K562 (cell line): ENCODE results near the gene PSRC1. TPM values are rescaled to one million over a fixed set of nuclear protein-coding genes. Genes with fewer than 3 reads are reported as not detected.

Source experiments
- ATAC-seq: fragments of 200-7000 bp; cut with Tn5 transposase; 3 replicates; pipeline ENCODE4 v1.9.1; 2020; ENCODE audit warnings: moderate library complexity
- BruUV-seq: library from RNA; stranded (reverse); fragments of 400-500 nt; replicated peaks from 2 replicates; lab custom pipeline; 2021; lab: Mats Ljungman, UMichigan
- CTCF ChIA-PET: fragments of 300-600 bp; formaldehyde crosslinking; extraction: SDS; loops from one replicate; lab custom pipeline; 2021; ENCODE audit warnings: low intra/inter-chr PET ratio; lab: Yijun Ruan, JAX
- POLR2A ChIA-PET: fragments of 300-600, 350-650 bp; sonication (Branson Sonifier 250); formaldehyde crosslinking; extraction: SDS; loops from one replicate; lab custom pipeline; 2021; ENCODE audit warnings: antibody characterized with exemption, inconsistent platforms; lab: Yijun Ruan, JAX
- DNase-seq, 4 experiments: peaks; one replicate each; pipeline versions ENCODE4 v3.0.0 to v3.0.0-alpha.2; 2011 to 2018; ENCODE audit warnings: low spot score in 3 of 4, mixed read lengths in 3 of 4; ENCODE audit errors: extremely low read depth in 1 of 4
- FAIRE-seq: peaks from 2 replicates; lab custom pipeline; 2011; peaks lifted over from hg19 to GRCh38; lab: Jason Lieb, UNC
- H2AFZ ChIP-seq: 2 replicates; pipeline ENCODE4 v1.6.0; 2011; ENCODE audit warnings: low read depth, low read length, control low read depth, inconsistent platforms
- H3K27ac ChIP-seq: fragments of 200-600 bp; 3 replicates; pipeline ENCODE4 v1.8.0; 2011; ENCODE audit warnings: low read depth, mild to moderate bottlenecking, control low read depth, inconsistent platforms, low read length, moderate library complexity, mixed read lengths; ENCODE audit errors: extremely low read depth
- H3K27me3 ChIP-seq, 2 experiments: fragments of 300-600 bp in 1 of 2; 2 replicates in 1 of 2; 3 replicates in 1 of 2; pipeline versions ENCODE4 v1.6.0 to v1.8.0; 2011; ENCODE audit warnings: inconsistent platforms in 2 of 2, low read length in 2 of 2, mild to moderate bottlenecking in 1 of 2, mixed read lengths in 1 of 2, moderate library complexity in 1 of 2; ENCODE audit not compliant: control insufficient read depth in 2 of 2, insufficient read depth in 2 of 2
- H3K36me3 ChIP-seq: fragments of 300-600 bp; 3 replicates; pipeline ENCODE4 v1.8.0; 2011; ENCODE audit warnings: mild to moderate bottlenecking, low read length, inconsistent platforms; ENCODE audit not compliant: control insufficient read depth, insufficient read depth
- H3K4me1 ChIP-seq, 2 experiments: fragments of 200-600 bp in 1 of 2; replicated peaks in 1 of 2; 2 replicates in 1 of 2; 3 replicates in 1 of 2; pipeline versions ENCODE4 v1.5.1 to v1.8.0; 2011; ENCODE audit warnings: inconsistent platforms in 2 of 2, low read length in 2 of 2, mild to moderate bottlenecking in 1 of 2, mixed read lengths in 1 of 2, moderate library complexity in 1 of 2; ENCODE audit not compliant: control insufficient read depth in 2 of 2, insufficient read depth in 2 of 2
- H3K4me2 ChIP-seq: 2 replicates; pipeline ENCODE4 v1.6.1; 2011; ENCODE audit warnings: low read length, control low read depth, inconsistent platforms, mixed read lengths; ENCODE audit not compliant: insufficient read depth
- H3K4me3 ChIP-seq: fragments of 200-600 bp; sonication (generic), shearing (Covaris generic); 2 replicates; pipeline ENCODE4 v1.5.1; 2016; ENCODE audit warnings: control low read depth, inconsistent platforms
- H3K79me2 ChIP-seq: fragments of 200-600 bp; 3 replicates; pipeline ENCODE4 v1.8.0; 2011; ENCODE audit warnings: low read length, inconsistent platforms; ENCODE audit not compliant: control insufficient read depth, insufficient read depth
- H3K9ac ChIP-seq, 2 experiments: 2 replicates each; pipeline versions ENCODE4 v1.6.0 to v1.6.1; 2011; ENCODE audit warnings: low read depth in 2 of 2, low read length in 2 of 2, control low read depth in 1 of 2, inconsistent platforms in 1 of 2, mild to moderate bottlenecking in 1 of 2, mixed read lengths in 1 of 2; ENCODE audit not compliant: insufficient read depth in 1 of 2
- H3K9me1 ChIP-seq: one replicate; pipeline ENCODE4 v1.6.0; 2011; ENCODE audit warnings: inconsistent platforms, mild to moderate bottlenecking, low read length, moderate library complexity; ENCODE audit not compliant: control insufficient read depth, insufficient read depth
- H3K9me3 ChIP-seq: replicated peaks from 2 replicates; pipeline ENCODE4 v1.5.1; 2011; ENCODE audit warnings: low read depth, low read length, inconsistent platforms; ENCODE audit not compliant: control insufficient read depth, insufficient read depth
- H4K20me1 ChIP-seq: replicated peaks from 2 replicates; pipeline ENCODE4 v1.6.1; 2011; ENCODE audit warnings: low read length, inconsistent platforms, mixed read lengths; ENCODE audit not compliant: control insufficient read depth, insufficient read depth
- HDAC1 ChIP-seq, 2 experiments: fragments of 450-650 bp; IDR thresholded peaks; 2 replicates each; pipeline ENCODE4 v1.6.1; 2016 to 2017; ENCODE audit warnings: inconsistent platforms in 1 of 2, mild to moderate bottlenecking in 1 of 2, moderate library complexity in 1 of 2
- NRF1 ChIP-seq, 2 experiments: fragments of 450-650 bp; IDR thresholded peaks in 1 of 2; conservative IDR thresholded peaks in 1 of 2; 2 replicates each; pipeline ENCODE4 v1.6.1; 2014; ENCODE audit warnings: mild to moderate bottlenecking in 2 of 2
- POLR3A ChIP-seq: IDR thresholded peaks from 2 replicates; pipeline ENCODE4 v1.6.1; 2011; ENCODE audit warnings: borderline replicate concordance, mild to moderate bottlenecking, moderate library complexity; ENCODE audit not compliant: insufficient read length, insufficient read depth; ENCODE audit errors: extremely low read depth
- PRMT5 ChIP-seq: sonication (generic); formaldehyde crosslinking; IDR thresholded peaks from 2 replicates; pipeline ENCODE4 v1.5.0; 2020; ENCODE audit warnings: missing genetic modification reagents
- RBFOX2 ChIP-seq: fragments of 200-400 bp; formaldehyde crosslinking; IDR thresholded peaks from 2 replicates; pipeline ENCODE4 v1.6.1; 2017; ENCODE audit warnings: low read depth, mild to moderate bottlenecking, low read length, moderate library complexity
- SPI1 ChIP-seq: IDR thresholded peaks from 2 replicates; pipeline ENCODE4 v1.6.1; 2011; ENCODE audit warnings: low read depth, low read length, control low read depth, borderline replicate concordance
- ZEB2 ChIP-seq: fragments of 450-650 bp; IDR thresholded peaks from 2 replicates; pipeline ENCODE4 v1.6.1; 2016
- WGBS: fragments of 100-300 bp; shearing (Covaris generic); methylation state at CpG from one replicate; pipeline ENCODE4 v1.1.6; 2016; ENCODE audit warnings: low coverage, mixed read lengths; ENCODE audit not compliant: insufficient coverage; ENCODE audit errors: missing lambda C conversion rate; 5-methylcytosine and 5-hydroxymethylcytosine counted together
- in situ Hi-C: fragments of 300-500 bp; cut with MboI; formaldehyde crosslinking; loops from 4 replicates; pipeline ENCODE4 v1.15.0; 2018; ENCODE audit warnings: inconsistent platforms, mixed read lengths
- intact Hi-C: fragments of 100-400 bp; cut with micrococcal nuclease; formaldehyde crosslinking; loops from 2 replicates; pipeline ENCODE4 v1.14.2; 2022
- polyA plus RNA-seq, 8 experiments: library from polyadenylated mRNA; depleted of rRNA in 4 of 8; stranded (reverse) in 5 of 8; unstranded in 3 of 8; fragments of >200 nt; fragmentation: Nextera tagmentation in 2 of 8; fragmentation: Illumina TruSeq in 1 of 8; extraction: Ambion mirVana in 2 of 8; extraction: Trizol in 1 of 8; gene quantifications; 2 replicates each; pipeline versions ENCODE4 v1.2.1 to v1.2.3, GENCODE V29; 2011 to 2014; ENCODE audit warnings: inconsistent platforms in 1 of 8, missing spikeins in 1 of 8
- total RNA-seq, 7 experiments: library from RNA; depleted of rRNA in 6 of 7; stranded (reverse); fragments of >200 nt in 6 of 7; fragmentation: Illumina TruSeq in 2 of 7; extraction: Trizol in 2 of 7; gene quantifications; 2 replicates each; pipeline versions ENCODE4 v1.2.1 to v1.2.3, GENCODE V29; 2011 to 2021; ENCODE audit warnings: low replicate concordance in 1 of 7
- TF ChIP-seq, protein P1 (sequence below): fragments of 450-650 bp; formaldehyde crosslinking; IDR thresholded peaks from 2 replicates; pipeline ENCODE4 v1.4.0; 2020; ENCODE audit warnings: mild to moderate bottlenecking, mixed read lengths

Gene PSRC1
- total and polyA plus RNA-seq, 9 of the 15 experiments (the other 6 are each of a cell fraction or from before 2014, with no cell fraction given): 6.5 to 65.2 (median 39.3) TPM

DNA sequence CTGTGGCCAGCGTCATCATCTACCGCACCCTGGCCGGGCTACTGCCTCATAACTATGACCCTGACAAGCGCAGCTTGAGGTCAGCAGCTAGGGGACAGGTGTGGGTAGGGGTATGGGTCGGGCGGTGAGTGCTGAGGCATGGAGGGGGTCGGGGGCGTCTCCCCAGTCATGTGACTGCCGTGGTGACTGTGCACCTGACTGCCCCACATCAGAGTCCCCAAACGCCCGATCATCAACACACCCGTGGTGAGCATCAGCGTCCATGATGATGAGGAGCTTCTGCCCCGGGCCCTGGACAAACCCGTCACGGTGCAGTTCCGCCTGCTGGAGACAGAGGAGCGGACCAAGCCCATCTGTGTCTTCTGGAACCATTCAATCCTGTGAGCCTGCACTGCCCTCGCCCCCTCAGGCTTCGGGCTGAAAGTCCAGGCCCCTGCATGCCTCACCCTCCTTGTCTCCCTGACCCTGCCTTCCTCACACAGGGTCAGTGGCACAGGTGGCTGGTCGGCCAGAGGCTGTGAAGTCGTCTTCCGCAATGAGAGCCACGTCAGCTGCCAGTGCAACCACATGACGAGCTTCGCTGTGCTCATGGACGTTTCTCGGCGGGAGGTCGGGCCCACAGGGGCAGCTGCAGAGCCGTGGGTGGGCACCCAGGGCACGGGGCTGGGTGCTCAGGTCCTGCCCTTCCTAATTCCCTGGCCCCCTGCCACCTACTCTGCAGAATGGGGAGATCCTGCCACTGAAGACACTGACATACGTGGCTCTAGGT is 13.5 kb downstream of the PSRC1 start:
- peak overlapping the region in 1 of 2 experiments; percentile 23; a peak in 1 of 4 replicates for H3K9ac ChIP-seq
- H3K27ac ChIP-seq: no peak overlapping the region
- H3K4me3 ChIP-seq: no peak overlapping the region
- H3K4me2 ChIP-seq: no peak overlapping the region
- no peaks in the 10 kb centered on the region for H3K9me1 ChIP-seq
- intact Hi-C loops: loop anchor here (10.0 kb wide), 1 partner anchor 155 kb away; the partner anchor contains the start of gene ELAPOR1
- in situ Hi-C loops: no loop called here
- ChIA-PET POLR2A (interaction anchor here (0.6 to 1.4 kb wide), 6 partner anchors 13 to 396 kb away, joined by 3 to 5 read pairs (median 3); no protein-coding TSS in a partner anchor), CTCF (no interaction called here)
- 82% methylated on average over 33 of the region's 33 CpGs for WGBS
- no peak overlapping the region for H2AFZ ChIP-seq
- no TSS peak for BruUV-seq
- no peak for ATAC-seq
- H3K27me3 ChIP-seq: no peaks in the 10 kb centered on the region
- H3K4me1 ChIP-seq: peaks cover 6 to 45% of the 10 kb centered on the region in 2 experiments
- no peaks in the 10 kb centered on the region for H3K9me3 ChIP-seq
- FAIRE-seq: no peak
- H4K20me1 ChIP-seq: no peaks in the 10 kb centered on the region
- DNase-seq: no peak
- H3K36me3 ChIP-seq: peaks cover 54% of the 10 kb centered on the region; the same call in 2 of the 3 replicates
- TF ChIP-seq, protein P1, sequence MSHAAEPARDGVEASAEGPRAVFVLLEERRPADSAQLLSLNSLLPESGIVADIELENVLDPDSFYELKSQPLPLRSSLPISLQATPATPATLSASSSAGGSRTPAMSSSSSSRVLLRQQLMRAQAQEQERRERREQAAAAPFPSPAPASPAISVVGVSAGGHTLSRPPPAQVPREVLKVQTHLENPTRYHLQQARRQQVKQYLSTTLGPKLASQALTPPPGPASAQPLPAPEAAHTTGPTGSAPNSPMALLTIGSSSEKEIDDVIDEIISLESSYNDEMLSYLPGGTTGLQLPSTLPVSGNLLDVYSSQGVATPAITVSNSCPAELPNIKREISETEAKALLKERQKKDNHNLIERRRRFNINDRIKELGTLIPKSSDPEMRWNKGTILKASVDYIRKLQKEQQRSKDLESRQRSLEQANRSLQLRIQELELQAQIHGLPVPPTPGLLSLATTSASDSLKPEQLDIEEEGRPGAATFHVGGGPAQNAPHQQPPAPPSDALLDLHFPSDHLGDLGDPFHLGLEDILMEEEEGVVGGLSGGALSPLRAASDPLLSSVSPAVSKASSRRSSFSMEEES: peak; percentile 24; the same call in 1 of the 2 replicates
- TF ChIP-seq POLR3A (no peak), SPI1 (no peak), PRMT5 (no peak), RBFOX2 (peak; percentile 36), ZEB2 (no peak), HDAC1 (IDR thresholded peaks at IDR 0.05) (no peak), NRF1 (conservative IDR thresholded peaks at IDR 0.05 in 1 of 2, IDR thresholded peaks at IDR 0.05 in 1 of 2) (no peak)
- no peaks in the 10 kb centered on the region for H3K79me2 ChIP-seq
